Measurements from ENCODE around the gene FAM163A.

DNA sequence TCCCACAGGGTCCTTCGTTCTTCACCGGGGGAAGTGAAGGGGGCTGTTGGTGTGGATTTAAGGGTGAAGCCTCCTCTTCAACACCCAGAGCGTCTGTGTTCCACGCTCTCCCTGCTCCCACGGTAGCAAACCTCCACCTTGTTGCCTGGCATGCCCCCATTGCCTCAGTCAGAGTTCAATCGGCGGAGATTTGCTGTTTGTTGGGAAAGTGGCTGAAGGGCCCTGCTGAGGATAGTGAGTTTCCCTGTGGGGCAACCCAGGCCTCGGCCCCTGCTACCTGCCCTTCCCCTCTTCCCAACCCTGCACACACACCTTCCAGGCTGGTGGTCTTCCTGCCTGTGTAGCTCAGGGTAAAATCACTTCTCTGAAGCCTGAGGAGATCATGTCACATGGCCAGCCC is 74.0 kb downstream of the FAM163A start:
- TF ChIP-seq, protein P1, sequence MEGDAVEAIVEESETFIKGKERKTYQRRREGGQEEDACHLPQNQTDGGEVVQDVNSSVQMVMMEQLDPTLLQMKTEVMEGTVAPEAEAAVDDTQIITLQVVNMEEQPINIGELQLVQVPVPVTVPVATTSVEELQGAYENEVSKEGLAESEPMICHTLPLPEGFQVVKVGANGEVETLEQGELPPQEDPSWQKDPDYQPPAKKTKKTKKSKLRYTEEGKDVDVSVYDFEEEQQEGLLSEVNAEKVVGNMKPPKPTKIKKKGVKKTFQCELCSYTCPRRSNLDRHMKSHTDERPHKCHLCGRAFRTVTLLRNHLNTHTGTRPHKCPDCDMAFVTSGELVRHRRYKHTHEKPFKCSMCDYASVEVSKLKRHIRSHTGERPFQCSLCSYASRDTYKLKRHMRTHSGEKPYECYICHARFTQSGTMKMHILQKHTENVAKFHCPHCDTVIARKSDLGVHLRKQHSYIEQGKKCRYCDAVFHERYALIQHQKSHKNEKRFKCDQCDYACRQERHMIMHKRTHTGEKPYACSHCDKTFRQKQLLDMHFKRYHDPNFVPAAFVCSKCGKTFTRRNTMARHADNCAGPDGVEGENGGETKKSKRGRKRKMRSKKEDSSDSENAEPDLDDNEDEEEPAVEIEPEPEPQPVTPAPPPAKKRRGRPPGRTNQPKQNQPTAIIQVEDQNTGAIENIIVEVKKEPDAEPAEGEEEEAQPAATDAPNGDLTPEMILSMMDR (conservative IDR thresholded peaks at IDR 0.05): no peak
- no peak for TF ChIP-seq ZFX (IDR thresholded peaks at IDR 0.05)
